HepG2 (cell line): ENCODE data around the gene ZNF365.

Experiments
- ATF6 ChIP-seq: sonication (generic); formaldehyde crosslinking; conservative IDR thresholded peaks from 2 replicates; pipeline ENCODE4 v1.4.0; 2020; ENCODE audit warnings: missing genetic modification reagents
- ATM ChIP-seq: fragments of 450-650 bp; IDR thresholded peaks from 2 replicates; pipeline ENCODE4 v1.7.1; 2017; ENCODE audit warnings: mild to moderate bottlenecking, borderline replicate concordance
- CTCF ChIP-seq: sonication (generic); formaldehyde crosslinking; IDR thresholded peaks from 2 replicates; pipeline ENCODE4 v1.5.0; 2020; ENCODE audit warnings: mild to moderate bottlenecking, missing genetic modification reagents, moderate library complexity
- EP300 ChIP-seq, 3 experiments: sonication (generic) in 1 of 3; formaldehyde crosslinking in 1 of 3; IDR thresholded peaks; 2 replicates each; pipeline versions ENCODE4 v1.5.1 to v1.6.1; 2011 to 2020; ENCODE audit warnings: low read depth in 2 of 3, low read length in 2 of 3, borderline replicate concordance in 1 of 3, improper control_type of control experiment in 1 of 3, mild to moderate bottlenecking in 1 of 3, missing genetic modification reagents in 1 of 3, moderate library complexity in 1 of 3
- EZH2 ChIP-seq: conservative IDR thresholded peaks from 2 replicates; pipeline ENCODE4 v1.6.1; 2012; ENCODE audit warnings: mild to moderate bottlenecking, low read depth, low read length, moderate library complexity
- FOSL1 ChIP-seq: sonication (generic); formaldehyde crosslinking; IDR thresholded peaks from 2 replicates; pipeline ENCODE4 v1.9.0; 2021; ENCODE audit warnings: missing genetic modification reagents, borderline replicate concordance
- FOXP4 ChIP-seq: sonication (generic); formaldehyde crosslinking; IDR thresholded peaks from 2 replicates; pipeline ENCODE4 v1.4.0; 2020; ENCODE audit warnings: missing genetic modification reagents
- HDAC2 ChIP-seq: sonication (generic); formaldehyde crosslinking; IDR thresholded peaks from 2 replicates; pipeline ENCODE4 v1.4.0; 2020; ENCODE audit warnings: missing genetic modification reagents
- MED13 ChIP-seq: sonication (generic); formaldehyde crosslinking; IDR thresholded peaks from 2 replicates; pipeline ENCODE4 v1.5.0; 2020; ENCODE audit warnings: missing genetic modification reagents
- MYPOP ChIP-seq: sonication (generic); formaldehyde crosslinking; IDR thresholded peaks from 2 replicates; pipeline ENCODE4 v1.8.1; 2023; ENCODE audit warnings: mild to moderate bottlenecking, moderate library complexity, missing genetic modification reagents
- RARG ChIP-seq: sonication (generic); formaldehyde crosslinking; IDR thresholded peaks from 2 replicates; pipeline ENCODE4 v1.4.0; 2020; ENCODE audit warnings: low read depth, mild to moderate bottlenecking, missing genetic modification reagents
- TARDBP ChIP-seq: sonication (generic); formaldehyde crosslinking; IDR thresholded peaks from 2 replicates; pipeline ENCODE4 v1.8.0; 2022; ENCODE audit warnings: mild to moderate bottlenecking, missing genetic modification reagents
- ZBTB25 ChIP-seq: IDR thresholded peaks from 2 replicates; pipeline ENCODE4 v1.6.1; 2018; ENCODE audit warnings: missing genetic modification reagents
- ZNF639 ChIP-seq: conservative IDR thresholded peaks from 2 replicates; pipeline ENCODE4 v1.6.1; 2018; ENCODE audit warnings: missing genetic modification reagents

- no peak for TF ChIP-seq HDAC2 (CRISPR knock-in tag)
- no peak for TF ChIP-seq CTCF (CRISPR knock-in tag)
- no peak for TF ChIP-seq ATF6 (CRISPR knock-in tag)
- no peak for TF ChIP-seq TARDBP (CRISPR knock-in tag)
- TF ChIP-seq RARG: no peak
- TF ChIP-seq EZH2: no peak
- TF ChIP-seq MED13 (CRISPR knock-in tag): no peak
- no peak for TF ChIP-seq FOXP4 (CRISPR knock-in tag)
- TF ChIP-seq EP300 (IDR thresholded peaks at IDR 0.05; ENCODE audit: low read depth in 2 of 2, low read length in 2 of 2): no peak
- no peak for TF ChIP-seq EP300 (CRISPR knock-in tag; IDR thresholded peaks at IDR 0.05; ENCODE audit: borderline replicate concordance)
- TF ChIP-seq MYPOP (CRISPR knock-in tag): no peak
- no peak for TF ChIP-seq ZNF639 (CRISPR knock-in tag)
- no peak for TF ChIP-seq ATM
- TF ChIP-seq ZBTB25: no peak
- TF ChIP-seq FOSL1 (CRISPR knock-in tag): no peak
Measured at GRCh38 chr10:62426600-62426999, 52.4 kb downstream of the ZNF365 start.
